Measurements from ENCODE around the gene BTN3A1. TPM values are rescaled to one million over a fixed set of nuclear protein-coding genes. Genes with fewer than 3 reads are reported as not detected.

The BTN3A1 gene
- total and polyA plus RNA-seq, 2 of the 8 experiments (the other 6 are each of a cell fraction or from before 2014, with no cell fraction given) = 4.7 to 5.6 TPM

GRCh38 chr6:26437550-26437949 lies 35.5 kb downstream of the BTN3A1 start:
- Histone ChIP-seq H2AK5ac (ENCODE audit: low read depth, low read length) (no peak overlapping the region), H3K36me3 (ENCODE audit: control insufficient read depth in 2 of 4, insufficient read depth in 4 of 4, low read length in 3 of 4) (peaks cover 0 to 3% (median 0%) of the 10 kb centered on the region in 4 experiments; a peak in 2 of 8 replicates), H2BK20ac (ENCODE audit: low read length) (no peak overlapping the region), H3K79me1 (ENCODE audit: low read depth, low read length) (no peaks in the 10 kb centered on the region), H3K9ac (replicated peaks in 1 of 4; ENCODE audit: extremely low read depth in 1 of 4, low read depth in 3 of 4, low read length in 3 of 4) (no peak overlapping the region), H2AFZ (ENCODE audit: low read length) (no peak overlapping the region), H4K8ac (ENCODE audit: extremely low read depth, insufficient read depth, low read length) (no peak overlapping the region), H4K20me1 (replicated peaks in 1 of 2; ENCODE audit: control insufficient read depth in 1 of 2, insufficient read depth in 2 of 2, low read length in 2 of 2) (no peaks in the 10 kb centered on the region), H2BK15ac (ENCODE audit: low read length) (no peak overlapping the region), H2BK5ac (ENCODE audit: low read depth, low read length) (no peak overlapping the region), H2BK12ac (ENCODE audit: low read depth, low read length) (no peak overlapping the region), H3K18ac (ENCODE audit: extremely low read depth, low read length) (no peak overlapping the region), H3K14ac (ENCODE audit: insufficient read length) (no peak overlapping the region), H3K9me3 (ENCODE audit: insufficient read depth in 2 of 2, low read depth in 1 of 2, low read length in 1 of 2) (peaks cover 9 to 12% of the 10 kb centered on the region in 2 experiments; a peak in 3 of 4 replicates), H3K56ac (replicated peaks; ENCODE audit: insufficient read length, low read depth, low read length) (no peak overlapping the region), H3K4me1 (replicated peaks in 1 of 4; ENCODE audit: control insufficient read depth in 3 of 4, insufficient read depth in 4 of 4, low read length in 3 of 4) (no peaks in the 10 kb centered on the region), H3K23me2 (ENCODE audit: low read depth, low read length) (no peaks in the 10 kb centered on the region), H3K4me2 (ENCODE audit: insufficient read depth in 1 of 2, low read depth in 2 of 2, low read length in 2 of 2) (no peak overlapping the region), H2BK120ac (replicated peaks; ENCODE audit: low read depth, low read length) (no peak overlapping the region), H3K4ac (replicated peaks; ENCODE audit: insufficient read length, low read depth, low read length) (no peak overlapping the region), H3K79me2 (ENCODE audit: control insufficient read depth in 1 of 2, insufficient read depth in 2 of 2, low read length in 2 of 2) (no peaks in the 10 kb centered on the region), H3K23ac (ENCODE audit: insufficient read length) (no peak overlapping the region), H4K5ac (ENCODE audit: insufficient read length, low read depth, low read length) (no peak overlapping the region), H4K91ac (replicated peaks; ENCODE audit: insufficient read length, low read length) (no peak overlapping the region), H3K27me3 (replicated peaks in 1 of 4; ENCODE audit: control insufficient read depth in 3 of 4, extremely low read depth in 1 of 4, insufficient read depth in 3 of 4, low read length in 3 of 4) (no peaks in the 10 kb centered on the region), H3K4me3 (ENCODE audit: extremely low read depth in 1 of 4, insufficient read depth in 2 of 4, low read depth in 3 of 4, low read length in 4 of 4) (no peak overlapping the region), H3K27ac (ENCODE audit: low read depth, low read length) (no peak overlapping the region)
- DNase-seq (ENCODE audit: low read depth in 1 of 2, low spot score in 2 of 2) (no peak), FAIRE-seq (no peak)
- 88% methylated on average over 1 of the region's 1 CpG; no CpG with 5 or more reads in 1 of the 2 experiments for WGBS, 2 experiments (ENCODE audit: extremely low coverage in 1 of 2, insufficient coverage in 1 of 2, insufficient read length in 1 of 2, insufficient replicate concordance in 2 of 2, low coverage in 1 of 2, low lambda C conversion rate in 2 of 2, missing lambda C conversion rate in 1 of 2)
- ChIA-PET CTCF (ENCODE audit: partially characterized antibody) (no interaction called here), POLR2A (ENCODE audit: partially characterized antibody) (no interaction called here)
- TF ChIP-seq CHD2 (IDR thresholded peaks at IDR 0.05; ENCODE audit: low read length) (no peak), RAD21 (IDR thresholded peaks at IDR 0.05 in 1 of 2, conservative IDR thresholded peaks at IDR 0.05 in 1 of 2; ENCODE audit: low read depth in 2 of 2, low read length in 2 of 2) (no peak)

Data from H1 (cell line).